GM12878 (cell line): ENCODE results near the gene AMELX.

Source experiments
- BMI1 ChIP-seq: fragments of 450-650 bp; IDR thresholded peaks from 2 replicates; pipeline ENCODE4 v1.6.1; 2016; ENCODE audit warnings: mild to moderate bottlenecking, moderate library complexity, borderline replicate concordance
- CREM ChIP-seq: IDR thresholded peaks from 2 replicates; pipeline ENCODE4 v1.6.1; 2014; ENCODE audit warnings: antibody characterized with exemption, low read depth
- E2F4 ChIP-seq: IDR thresholded peaks from 2 replicates; pipeline ENCODE4 v1.6.1; 2012; ENCODE audit warnings: low read depth, low read length, improper control_type of control experiment
- EP300 ChIP-seq, 2 experiments: fragments of 150-350 bp in 1 of 2; IDR thresholded peaks; 2 replicates each; pipeline ENCODE4 v1.6.1; 2011 to 2012; ENCODE audit warnings: low read depth in 2 of 2, low read length in 2 of 2, borderline replicate concordance in 1 of 2, improper control_type of control experiment in 1 of 2, inconsistent platforms in 1 of 2; ENCODE audit not compliant: control insufficient read depth in 1 of 2
- HDAC6 ChIP-seq: fragments of 200-600 bp; sonication (generic); IDR thresholded peaks from one replicate; pipeline ENCODE4 v1.8.0; 2017; ENCODE audit warnings: antibody characterized with exemption; ENCODE audit not compliant: unreplicated experiment
- POLR2A ChIP-seq: IDR thresholded peaks from 2 replicates; pipeline ENCODE4 v1.6.1; 2011; ENCODE audit warnings: low read depth, mild to moderate bottlenecking, low read length
- RBBP5 ChIP-seq: fragments of 200-600 bp; sonication (generic); conservative IDR thresholded peaks from 2 replicates; pipeline ENCODE4 v1.6.1; 2016
- WRNIP1 ChIP-seq: IDR thresholded peaks from 2 replicates; pipeline ENCODE4 v1.6.1; 2011; ENCODE audit warnings: low read depth, low read length, improper control_type of control experiment, borderline replicate concordance
- TF ChIP-seq, protein P1 (sequence below): IDR thresholded peaks from 2 replicates; pipeline ENCODE4 v1.6.1; 2012; ENCODE audit warnings: low read depth, low read length, improper control_type of control experiment
- TF ChIP-seq, protein P2 (sequence below): fragments of 450-650 bp; IDR thresholded peaks from 2 replicates; pipeline ENCODE4 v1.6.1; 2014; ENCODE audit warnings: mild to moderate bottlenecking
- TF ChIP-seq, protein P3 (sequence below): fragments of 450-650 bp; IDR thresholded peaks from 2 replicates; pipeline ENCODE4 v1.6.1; 2016; ENCODE audit warnings: mild to moderate bottlenecking, moderate library complexity, borderline replicate concordance
- TF ChIP-seq, protein P4 (sequence below), 3 experiments: IDR thresholded peaks in 2 of 3; conservative IDR thresholded peaks in 1 of 3; 2 replicates each; pipeline ENCODE4 v1.5.1; 2011; ENCODE audit warnings: low read depth in 3 of 3, low read length in 3 of 3, mild to moderate bottlenecking in 3 of 3, control low read depth in 2 of 3, moderate library complexity in 2 of 3, inconsistent platforms in 1 of 3, mixed read lengths in 1 of 3; ENCODE audit not compliant: control insufficient read depth in 2 of 3, insufficient read depth in 1 of 3; ENCODE audit errors: extremely low read depth in 1 of 3

GRCh38 chrX:11269006-11269405 is 24.2 kb upstream of the AMELX start:
- TF ChIP-seq, protein P1, sequence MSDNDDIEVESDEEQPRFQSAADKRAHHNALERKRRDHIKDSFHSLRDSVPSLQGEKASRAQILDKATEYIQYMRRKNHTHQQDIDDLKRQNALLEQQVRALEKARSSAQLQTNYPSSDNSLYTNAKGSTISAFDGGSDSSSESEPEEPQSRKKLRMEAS: no peak
- TF ChIP-seq, protein P2, sequence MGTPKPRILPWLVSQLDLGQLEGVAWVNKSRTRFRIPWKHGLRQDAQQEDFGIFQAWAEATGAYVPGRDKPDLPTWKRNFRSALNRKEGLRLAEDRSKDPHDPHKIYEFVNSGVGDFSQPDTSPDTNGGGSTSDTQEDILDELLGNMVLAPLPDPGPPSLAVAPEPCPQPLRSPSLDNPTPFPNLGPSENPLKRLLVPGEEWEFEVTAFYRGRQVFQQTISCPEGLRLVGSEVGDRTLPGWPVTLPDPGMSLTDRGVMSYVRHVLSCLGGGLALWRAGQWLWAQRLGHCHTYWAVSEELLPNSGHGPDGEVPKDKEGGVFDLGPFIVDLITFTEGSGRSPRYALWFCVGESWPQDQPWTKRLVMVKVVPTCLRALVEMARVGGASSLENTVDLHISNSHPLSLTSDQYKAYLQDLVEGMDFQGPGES: no peak
- TF ChIP-seq, protein P3, sequence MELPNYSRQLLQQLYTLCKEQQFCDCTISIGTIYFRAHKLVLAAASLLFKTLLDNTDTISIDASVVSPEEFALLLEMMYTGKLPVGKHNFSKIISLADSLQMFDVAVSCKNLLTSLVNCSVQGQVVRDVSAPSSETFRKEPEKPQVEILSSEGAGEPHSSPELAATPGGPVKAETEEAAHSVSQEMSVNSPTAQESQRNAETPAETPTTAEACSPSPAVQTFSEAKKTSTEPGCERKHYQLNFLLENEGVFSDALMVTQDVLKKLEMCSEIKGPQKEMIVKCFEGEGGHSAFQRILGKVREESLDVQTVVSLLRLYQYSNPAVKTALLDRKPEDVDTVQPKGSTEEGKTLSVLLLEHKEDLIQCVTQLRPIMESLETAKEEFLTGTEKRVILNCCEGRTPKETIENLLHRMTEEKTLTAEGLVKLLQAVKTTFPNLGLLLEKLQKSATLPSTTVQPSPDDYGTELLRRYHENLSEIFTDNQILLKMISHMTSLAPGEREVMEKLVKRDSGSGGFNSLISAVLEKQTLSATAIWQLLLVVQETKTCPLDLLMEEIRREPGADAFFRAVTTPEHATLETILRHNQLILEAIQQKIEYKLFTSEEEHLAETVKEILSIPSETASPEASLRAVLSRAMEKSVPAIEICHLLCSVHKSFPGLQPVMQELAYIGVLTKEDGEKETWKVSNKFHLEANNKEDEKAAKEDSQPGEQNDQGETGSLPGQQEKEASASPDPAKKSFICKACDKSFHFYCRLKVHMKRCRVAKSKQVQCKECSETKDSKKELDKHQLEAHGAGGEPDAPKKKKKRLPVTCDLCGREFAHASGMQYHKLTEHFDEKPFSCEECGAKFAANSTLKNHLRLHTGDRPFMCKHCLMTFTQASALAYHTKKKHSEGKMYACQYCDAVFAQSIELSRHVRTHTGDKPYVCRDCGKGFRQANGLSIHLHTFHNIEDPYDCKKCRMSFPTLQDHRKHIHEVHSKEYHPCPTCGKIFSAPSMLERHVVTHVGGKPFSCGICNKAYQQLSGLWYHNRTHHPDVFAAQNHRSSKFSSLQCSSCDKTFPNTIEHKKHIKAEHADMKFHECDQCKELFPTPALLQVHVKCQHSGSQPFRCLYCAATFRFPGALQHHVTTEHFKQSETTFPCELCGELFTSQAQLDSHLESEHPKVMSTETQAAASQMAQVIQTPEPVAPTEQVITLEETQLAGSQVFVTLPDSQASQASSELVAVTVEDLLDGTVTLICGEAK: no peak
- TF ChIP-seq BMI1 (no peak), RBBP5 (no peak), E2F4 (no peak), WRNIP1 (no peak), EP300 (IDR thresholded peaks at IDR 0.05; ENCODE audit: borderline replicate concordance in 1 of 2, control insufficient read depth in 1 of 2, low read depth in 2 of 2, low read length in 2 of 2) (no peak), HDAC6 (no peak), CREM (no peak), POLR2A (no peak)
- TF ChIP-seq, protein P4, sequence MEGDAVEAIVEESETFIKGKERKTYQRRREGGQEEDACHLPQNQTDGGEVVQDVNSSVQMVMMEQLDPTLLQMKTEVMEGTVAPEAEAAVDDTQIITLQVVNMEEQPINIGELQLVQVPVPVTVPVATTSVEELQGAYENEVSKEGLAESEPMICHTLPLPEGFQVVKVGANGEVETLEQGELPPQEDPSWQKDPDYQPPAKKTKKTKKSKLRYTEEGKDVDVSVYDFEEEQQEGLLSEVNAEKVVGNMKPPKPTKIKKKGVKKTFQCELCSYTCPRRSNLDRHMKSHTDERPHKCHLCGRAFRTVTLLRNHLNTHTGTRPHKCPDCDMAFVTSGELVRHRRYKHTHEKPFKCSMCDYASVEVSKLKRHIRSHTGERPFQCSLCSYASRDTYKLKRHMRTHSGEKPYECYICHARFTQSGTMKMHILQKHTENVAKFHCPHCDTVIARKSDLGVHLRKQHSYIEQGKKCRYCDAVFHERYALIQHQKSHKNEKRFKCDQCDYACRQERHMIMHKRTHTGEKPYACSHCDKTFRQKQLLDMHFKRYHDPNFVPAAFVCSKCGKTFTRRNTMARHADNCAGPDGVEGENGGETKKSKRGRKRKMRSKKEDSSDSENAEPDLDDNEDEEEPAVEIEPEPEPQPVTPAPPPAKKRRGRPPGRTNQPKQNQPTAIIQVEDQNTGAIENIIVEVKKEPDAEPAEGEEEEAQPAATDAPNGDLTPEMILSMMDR (IDR thresholded peaks at IDR 0.05 in 2 of 3, conservative IDR thresholded peaks at IDR 0.05 in 1 of 3; ENCODE audit: control insufficient read depth in 2 of 3, extremely low read depth in 1 of 3, insufficient read depth in 1 of 3, low read depth in 3 of 3, low read length in 3 of 3): no peak
